Mesothelial cell of epicardium (in vitro differentiated cells): ENCODE measurements around the gene ADGRG4. TPM values are rescaled to one million over a fixed set of nuclear protein-coding genes. Genes with fewer than 3 reads are reported as not detected.

ENCODE experiments used
- DNase-seq, 2 experiments: peaks; one replicate each; pipeline ENCODE4 v3.0.0; 2021; ENCODE audit warnings: low spot score in 2 of 2; ENCODE audit not compliant: unreplicated experiment in 2 of 2
- H3K27ac Mint-ChIP-seq: 2 replicates; pipeline ENCODE4 v1.8.0; 2021; ENCODE audit warnings: mixed read lengths
- H3K27me3 Mint-ChIP-seq: 2 replicates; pipeline ENCODE4 v1.8.0; 2021; ENCODE audit warnings: low read depth, mixed read lengths
- H3K36me3 Mint-ChIP-seq: 2 replicates; pipeline ENCODE4 v1.8.0; 2021; ENCODE audit warnings: mixed read lengths
- H3K4me1 Mint-ChIP-seq: 2 replicates; pipeline ENCODE4 v1.8.0; 2021; ENCODE audit warnings: mixed read lengths
- H3K4me3 Mint-ChIP-seq: 2 replicates; pipeline ENCODE4 v1.8.0; 2021; ENCODE audit warnings: mild to moderate bottlenecking, moderate library complexity, mixed read lengths
- H3K9me3 Mint-ChIP-seq: 2 replicates; pipeline ENCODE4 v1.8.0; 2021; ENCODE audit warnings: mixed read lengths
- CTCF ChIP-seq: fragments of 200-600 bp; sonication (generic); IDR thresholded peaks from one replicate; pipeline ENCODE4 v1.5.0; 2021; ENCODE audit warnings: antibody characterized with exemption; ENCODE audit not compliant: unreplicated experiment
- total RNA-seq: library from RNA; stranded (reverse); gene quantifications from 3 replicates; pipeline ENCODE4 v1.2.1, GENCODE V29; 2021

The ADGRG4 gene
- total RNA-seq, 1 donor from 2014 or later, result not detected

DNA sequence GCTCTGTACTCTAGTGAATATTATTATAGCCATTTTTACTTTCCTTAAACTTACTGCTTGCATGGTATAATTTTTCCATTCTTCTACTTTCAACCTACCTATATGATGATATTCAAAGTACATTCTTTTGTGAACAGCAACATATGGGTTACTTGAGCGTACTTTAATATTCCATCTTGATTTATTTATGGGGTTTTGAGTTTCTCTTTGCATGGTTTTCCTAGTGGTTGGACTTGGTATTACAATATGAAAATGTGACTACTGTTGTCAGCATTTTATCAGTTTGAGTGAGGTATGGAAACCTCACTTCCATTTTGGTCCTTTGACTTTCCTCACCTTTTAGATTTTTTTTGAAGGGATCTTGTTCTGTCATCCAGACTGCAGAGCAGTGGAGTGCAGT, 35.9 kb downstream of the ADGRG4 start:
- Mint-ChIP-seq H3K27me3 (peaks cover 4% of the 10 kb centered on the region), H3K27ac (no peak overlapping the region), H3K4me3 (no peak overlapping the region), H3K36me3 (no peaks in the 10 kb centered on the region), H3K4me1 (no peaks in the 10 kb centered on the region), H3K9me3 (peaks cover 30% of the 10 kb centered on the region)
- no peak for DNase-seq
- peak; percentile 89 for TF ChIP-seq CTCF

GRCh38 chrX:136339702-136340101, 38.9 kb downstream of the ADGRG4 start:
- no peak for DNase-seq
- Mint-ChIP-seq H3K27ac (no peak overlapping the region), H3K9me3 (peaks cover 29% of the 10 kb centered on the region), H3K4me1 (no peaks in the 10 kb centered on the region), H3K27me3 (peaks cover 7% of the 10 kb centered on the region), H3K4me3 (no peak overlapping the region), H3K36me3 (no peaks in the 10 kb centered on the region)
- TF ChIP-seq CTCF, result no peak

- DNase-seq, result no peak
- Mint-ChIP-seq H3K9me3 (peaks cover 18% of the 10 kb centered on the region), H3K36me3 (no peaks in the 10 kb centered on the region), H3K4me3 (no peak overlapping the region), H3K4me1 (no peaks in the 10 kb centered on the region), H3K27ac (no peak overlapping the region), H3K27me3 (peaks cover 9% of the 10 kb centered on the region)
- TF ChIP-seq CTCF, result no peak
These were observed 43.6 kb downstream of the ADGRG4 start for GRCh38 chrX:136344320-136344719.

- H3K27ac Mint-ChIP-seq, result no peak overlapping the region
- H3K4me1 Mint-ChIP-seq, result no peaks in the 10 kb centered on the region
- H3K36me3 Mint-ChIP-seq, result no peaks in the 10 kb centered on the region
- no peak overlapping the region for H3K4me3 Mint-ChIP-seq
- H3K27me3 Mint-ChIP-seq, result peaks cover 5% of the 10 kb centered on the region
- H3K9me3 Mint-ChIP-seq, result peaks cover 14% of the 10 kb centered on the region
- no peak for DNase-seq
- no peak for TF ChIP-seq CTCF
These were observed 45.7 kb downstream of the ADGRG4 start for GRCh38 chrX:136346506-136346905.

DNA sequence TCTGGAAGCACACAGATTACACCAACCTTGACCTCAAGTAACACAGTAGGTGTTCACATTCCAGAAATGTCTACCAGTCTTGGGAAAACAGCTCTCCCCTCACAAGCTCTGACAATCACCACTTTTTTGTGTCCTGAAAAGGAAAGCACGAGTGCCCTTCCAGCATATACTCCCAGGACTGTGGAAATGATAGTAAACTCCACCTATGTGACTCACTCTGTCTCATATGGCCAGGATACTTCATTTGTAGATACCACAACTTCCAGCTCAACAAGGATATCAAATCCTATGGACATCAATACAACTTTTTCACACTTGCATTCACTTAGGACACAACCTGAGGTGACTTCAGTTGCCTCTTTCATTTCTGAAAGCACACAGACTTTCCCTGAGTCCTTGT, 46.9 kb downstream of the ADGRG4 start:
- Mint-ChIP-seq H3K36me3 (no peaks in the 10 kb centered on the region), H3K27ac (no peak overlapping the region), H3K9me3 (peaks cover 18% of the 10 kb centered on the region), H3K4me3 (no peak overlapping the region), H3K27me3 (peaks cover 5% of the 10 kb centered on the region), H3K4me1 (no peaks in the 10 kb centered on the region)
- no peak for DNase-seq
- TF ChIP-seq CTCF, result no peak

- Mint-ChIP-seq H3K4me3 (no peak overlapping the region), H3K36me3 (no peaks in the 10 kb centered on the region), H3K4me1 (no peaks in the 10 kb centered on the region), H3K27ac (no peak overlapping the region), H3K9me3 (peaks cover 23% of the 10 kb centered on the region), H3K27me3 (no peaks in the 10 kb centered on the region)
- DNase-seq, result no peak
- no peak for TF ChIP-seq CTCF
These were observed 52.8 kb downstream of the ADGRG4 start for GRCh38 chrX:136353526-136354093.
